ENCODE data around the gene TRA2A.
"Not testable (repeated sequence)": the region's sequence is repeated elsewhere in the genome, so short reads cannot be mapped to it uniquely, and the experiment has no call there.

TRA2A gene

DNA sequence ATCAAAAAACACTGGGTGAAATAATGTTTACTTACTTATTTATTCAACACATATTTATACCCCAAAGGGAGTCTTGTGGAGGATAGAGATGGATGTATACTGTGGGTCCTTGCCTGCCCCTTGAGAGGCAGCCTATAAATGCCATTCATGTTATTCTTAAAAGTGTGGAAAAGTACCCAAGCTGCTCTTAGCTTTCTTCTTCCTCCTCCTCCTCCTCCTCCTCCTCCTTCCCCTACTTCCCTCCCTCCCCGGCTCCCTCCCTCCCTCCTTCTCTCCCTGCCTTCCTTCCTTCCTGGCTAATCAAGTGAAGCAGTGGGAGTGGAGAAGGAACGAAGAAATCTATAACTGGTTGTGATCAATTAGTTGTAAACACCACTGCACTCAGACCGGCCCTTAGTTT, 40.3 kb downstream of the TRA2A start:
- DNase-seq = no peak

DNA sequence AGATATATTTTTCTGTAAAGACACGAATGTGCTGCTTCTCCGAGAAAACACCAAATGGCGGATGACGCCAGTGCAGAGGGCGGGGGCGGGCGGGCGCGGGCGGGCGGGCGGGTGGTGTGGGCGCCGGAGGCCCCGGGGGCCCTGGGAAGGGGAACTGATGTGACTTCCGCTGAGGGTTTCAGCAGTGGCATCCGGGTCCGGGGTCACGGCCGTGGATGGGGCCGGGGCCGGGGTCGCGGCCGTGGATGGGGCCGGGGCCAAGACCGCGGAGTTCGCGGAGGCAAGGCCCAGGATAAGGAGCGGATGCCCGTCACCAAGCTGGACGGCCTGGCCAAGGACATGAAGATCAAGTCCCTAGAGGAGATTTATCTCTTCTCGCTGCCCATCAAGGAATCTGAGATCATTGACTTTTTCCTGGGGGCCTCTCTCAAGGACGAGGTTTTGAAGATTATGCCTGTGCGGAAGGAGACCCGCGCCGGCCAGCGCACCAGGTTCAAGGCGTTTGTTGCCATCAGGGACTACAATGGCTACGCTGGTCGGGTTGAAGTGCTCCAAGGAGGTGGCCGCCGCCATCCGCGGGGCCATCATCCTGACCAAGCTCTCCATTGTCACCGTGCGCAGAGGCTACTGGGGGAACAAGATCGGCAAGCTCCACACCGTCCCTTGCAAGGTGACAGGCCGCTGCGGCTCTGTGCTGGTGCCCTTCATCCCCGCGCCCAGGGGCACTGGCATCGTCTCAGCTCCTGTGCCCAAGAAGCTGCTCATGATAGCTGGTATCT, 41.2 kb downstream of the TRA2A start:
- peak; percentile 68 for DNase-seq

DNA sequence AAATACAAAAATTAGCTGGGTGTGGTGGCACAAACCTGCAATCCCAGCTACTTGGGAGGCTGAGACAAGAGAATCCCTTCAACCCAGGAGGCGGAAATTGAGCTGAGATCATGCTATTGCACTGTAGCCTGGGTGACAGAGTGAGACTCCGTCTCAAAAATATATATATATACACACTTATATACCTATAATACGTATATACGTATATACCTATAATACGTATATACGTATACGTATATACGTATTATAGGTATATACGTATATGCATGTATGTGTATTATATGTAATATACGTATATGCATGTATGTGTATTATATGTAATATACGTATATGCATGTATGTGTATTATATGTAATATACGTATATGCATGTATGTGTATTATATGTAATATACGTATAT, 43.1 kb downstream of the TRA2A start:
- not testable (repeated sequence) for DNase-seq

DNA sequence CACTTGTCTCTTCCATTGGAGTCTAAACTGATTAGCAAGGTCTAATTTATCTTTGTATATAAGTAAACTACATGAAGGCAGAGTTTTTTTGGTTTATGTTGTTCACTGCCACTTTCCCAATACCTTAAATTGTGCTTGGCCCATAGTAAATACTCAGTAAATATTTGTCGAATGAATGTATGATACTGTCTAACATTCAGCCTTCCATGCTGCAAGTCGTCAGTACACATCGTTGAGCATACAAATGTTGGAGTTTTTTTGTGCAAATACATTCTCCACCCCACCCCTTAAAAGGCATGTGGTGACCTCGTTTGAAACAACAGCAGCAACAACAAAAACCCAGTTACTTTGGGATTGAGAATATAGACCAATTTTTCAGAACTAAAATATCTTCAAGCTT, 44.1 kb downstream of the TRA2A start:
- no peak for DNase-seq

DNA sequence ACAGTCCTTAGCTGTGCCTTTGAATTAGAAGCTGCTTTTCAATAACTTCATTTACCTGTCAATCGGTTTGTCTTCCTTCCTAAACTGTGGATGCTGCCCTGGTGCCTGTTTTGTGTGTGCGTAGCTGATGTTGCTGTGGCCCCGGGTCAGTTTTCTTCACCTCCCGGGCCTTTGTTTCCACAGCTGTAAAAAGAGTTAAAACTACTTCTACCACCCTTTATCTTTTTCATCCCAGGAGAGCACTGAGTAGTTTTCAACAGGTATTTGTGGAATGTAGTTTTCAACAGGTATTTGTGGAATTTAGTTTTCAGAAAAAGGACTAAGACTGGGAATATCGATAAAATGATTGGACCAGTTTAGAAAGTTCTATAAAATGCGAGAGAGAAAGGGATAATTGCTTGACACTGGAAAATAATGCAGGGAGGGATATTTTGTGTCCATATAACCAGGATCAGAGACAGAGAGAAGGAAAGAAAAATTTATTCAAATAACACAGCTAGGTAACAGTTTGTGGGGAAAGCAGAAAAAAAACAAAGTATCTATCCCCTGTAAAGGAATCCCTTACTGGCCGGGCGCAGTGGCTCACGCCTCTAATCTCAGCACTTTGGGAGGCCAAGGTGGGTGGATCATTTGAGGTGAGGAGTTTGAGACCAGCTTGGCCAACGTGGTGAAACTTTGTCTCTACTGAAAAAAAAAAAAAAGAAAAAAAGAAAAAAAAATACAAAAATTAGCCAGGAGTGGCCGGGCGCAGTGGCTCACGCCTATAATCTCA, 45.6 kb downstream of the TRA2A start:
- no peak for DNase-seq

DNA sequence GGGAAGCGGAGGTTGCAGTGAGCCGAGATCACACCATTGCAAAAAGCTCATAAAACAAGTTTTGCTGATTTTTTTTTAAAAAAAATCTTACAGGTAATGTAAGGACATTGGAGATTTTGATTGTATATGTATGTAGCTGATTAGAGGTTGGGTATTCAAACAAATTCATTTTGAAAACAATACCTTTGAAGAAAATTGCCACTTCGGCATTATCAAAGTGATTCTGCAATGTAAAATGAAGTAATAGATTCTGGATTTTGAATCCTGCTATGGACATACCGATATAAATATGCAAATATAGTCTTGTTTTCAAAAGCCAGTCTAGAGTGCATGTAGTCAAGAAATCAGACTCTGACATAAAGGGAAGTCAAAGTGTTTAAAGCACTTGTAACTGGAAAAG, 49.1 kb downstream of the TRA2A start:
- no peak for DNase-seq

DNA sequence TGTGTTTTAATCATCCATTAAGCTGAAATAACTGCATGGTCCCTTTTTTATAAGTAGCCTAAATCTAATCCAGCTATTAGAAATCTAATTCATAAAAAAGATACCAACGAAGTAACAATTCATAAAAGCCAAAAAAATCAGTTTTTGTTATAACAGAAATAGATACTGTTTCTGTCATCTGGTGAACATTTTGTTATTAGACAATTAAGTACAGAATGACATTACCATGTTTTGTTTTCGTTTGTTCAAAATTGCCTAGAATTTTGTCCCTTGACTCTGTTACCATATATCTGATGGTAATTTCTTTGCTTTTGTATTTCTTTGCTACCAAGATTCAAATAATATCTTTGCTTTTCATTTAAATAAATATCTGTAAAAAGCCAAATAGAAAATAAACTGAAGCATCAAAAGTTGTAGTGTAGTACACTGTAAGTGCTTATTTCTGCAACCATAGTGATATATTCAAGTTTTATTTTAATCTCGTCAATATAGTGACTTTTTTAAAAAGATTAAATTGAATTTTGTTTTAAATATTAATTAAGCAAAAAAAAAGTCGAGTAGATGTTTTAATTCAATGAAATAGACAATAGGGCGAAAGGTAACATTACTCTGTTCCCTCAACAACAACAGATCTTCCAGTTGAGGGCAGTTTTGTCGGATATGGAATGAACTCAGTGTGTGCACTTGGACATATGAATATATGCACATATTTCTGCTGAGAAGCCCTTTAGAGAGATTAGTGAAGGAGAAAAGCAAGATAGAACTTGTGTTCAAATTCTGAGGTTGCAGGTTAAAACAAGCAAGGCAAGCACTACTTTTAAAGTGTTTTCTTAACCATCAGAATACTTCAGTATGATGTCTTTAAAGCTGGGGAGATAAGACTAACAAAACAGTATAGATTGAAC, 53.6 kb downstream of the TRA2A start:
- DNase-seq = no peak

DNA sequence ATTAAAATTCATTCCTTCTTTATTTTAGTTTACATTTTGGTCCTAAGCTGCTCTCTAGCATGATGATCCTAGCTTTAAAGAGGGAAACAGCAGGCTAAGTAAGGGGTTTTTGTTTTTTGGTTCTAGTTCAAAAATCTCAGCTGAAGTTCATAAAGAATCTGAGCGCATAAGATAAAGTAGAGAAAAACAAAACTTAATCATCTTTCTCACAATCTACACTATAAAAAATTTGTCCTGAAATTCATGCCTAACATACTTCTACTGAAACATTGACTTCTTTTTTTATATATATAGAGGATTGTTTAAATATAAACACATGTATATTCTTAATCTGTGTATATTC, 54.7 kb downstream of the TRA2A start:
- no peak for DNase-seq

DNA sequence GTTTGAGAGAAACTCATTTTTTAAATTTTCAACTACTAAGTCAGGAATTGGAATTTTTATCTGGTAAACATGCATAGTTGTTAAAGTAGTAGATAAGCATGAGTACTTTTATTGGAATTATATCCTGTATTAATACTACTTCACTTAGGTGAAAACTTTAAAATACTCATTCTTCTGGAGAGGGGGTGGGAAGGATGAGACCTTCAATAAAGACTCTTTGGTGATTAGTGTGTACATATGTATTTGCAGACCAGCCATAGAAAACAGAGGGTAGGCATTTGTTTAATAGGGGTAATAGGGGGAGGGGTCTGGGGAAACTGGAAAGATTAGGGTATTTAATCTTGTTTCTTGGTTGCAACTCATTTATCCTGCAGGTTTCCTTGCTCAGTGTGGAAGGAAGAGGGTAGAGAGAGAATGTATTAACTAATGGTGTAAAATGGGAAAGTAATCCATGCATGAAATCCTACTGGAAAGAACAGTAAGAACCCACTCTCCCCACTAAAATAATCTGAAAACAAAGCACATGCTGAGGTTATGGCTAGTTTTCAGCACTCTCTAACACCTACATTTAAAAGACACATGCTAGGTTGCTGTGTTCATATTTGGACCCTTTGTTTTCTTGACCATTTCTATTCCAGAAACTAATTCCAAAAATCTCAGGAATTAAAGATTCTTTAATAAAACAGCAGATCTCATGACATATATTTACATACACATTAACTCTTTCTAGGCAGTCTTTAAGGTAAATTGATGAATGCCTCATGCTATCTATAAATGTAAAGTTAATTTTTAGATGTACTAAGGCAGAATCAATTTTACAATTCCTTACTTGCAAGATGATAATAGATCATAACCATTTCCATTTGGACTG, 55.3 kb downstream of the TRA2A start:
- no peak for DNase-seq

DNA sequence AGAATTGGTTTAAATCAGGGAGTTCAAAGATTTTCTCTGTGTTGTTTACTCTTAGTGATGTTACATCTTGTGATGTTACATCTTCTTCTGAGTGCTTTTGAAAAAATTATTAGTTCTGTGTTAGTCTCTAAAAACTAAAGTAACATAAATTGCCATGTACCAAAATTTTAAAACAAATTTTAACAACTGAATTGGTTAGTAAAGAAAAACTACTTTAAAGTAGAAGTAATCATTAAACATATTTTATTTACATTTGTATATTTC, 56.3 kb downstream of the TRA2A start:
- DNase-seq = no peak

DNA sequence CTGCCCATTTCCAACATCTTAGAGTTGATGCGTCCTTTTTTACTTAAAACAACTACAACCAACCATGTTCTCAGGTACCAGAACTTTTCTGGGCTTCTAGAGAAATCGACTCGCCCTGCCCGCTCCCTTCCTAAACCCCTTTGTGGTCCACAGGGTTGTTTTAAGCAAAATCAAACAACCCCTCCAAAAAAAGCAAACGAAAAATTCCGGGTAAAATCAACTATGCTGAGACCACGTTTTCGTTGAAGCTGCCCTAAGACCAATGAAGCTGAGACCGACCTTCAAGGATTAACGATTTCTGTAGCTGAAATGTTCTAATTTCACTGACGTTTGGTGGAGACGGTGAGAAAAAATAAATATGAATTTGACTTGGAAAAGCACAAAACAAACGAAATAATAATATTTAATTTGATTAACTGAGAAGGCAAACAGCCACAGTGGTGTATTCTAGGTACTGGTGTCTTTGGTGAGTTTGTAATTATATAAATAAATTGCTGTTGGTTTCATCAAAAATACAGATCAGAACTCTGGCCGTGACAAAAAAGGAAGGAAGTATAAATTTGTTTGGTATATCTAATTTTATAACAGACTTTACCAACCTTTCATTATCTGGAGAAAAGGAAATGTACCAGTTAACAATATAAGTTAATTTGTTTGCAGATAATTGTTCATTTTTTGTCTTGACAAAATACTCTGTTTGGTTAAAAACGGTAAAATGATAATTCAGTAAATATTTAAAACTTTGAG, 56.8 kb downstream of the TRA2A start:
- no peak for DNase-seq

DNA sequence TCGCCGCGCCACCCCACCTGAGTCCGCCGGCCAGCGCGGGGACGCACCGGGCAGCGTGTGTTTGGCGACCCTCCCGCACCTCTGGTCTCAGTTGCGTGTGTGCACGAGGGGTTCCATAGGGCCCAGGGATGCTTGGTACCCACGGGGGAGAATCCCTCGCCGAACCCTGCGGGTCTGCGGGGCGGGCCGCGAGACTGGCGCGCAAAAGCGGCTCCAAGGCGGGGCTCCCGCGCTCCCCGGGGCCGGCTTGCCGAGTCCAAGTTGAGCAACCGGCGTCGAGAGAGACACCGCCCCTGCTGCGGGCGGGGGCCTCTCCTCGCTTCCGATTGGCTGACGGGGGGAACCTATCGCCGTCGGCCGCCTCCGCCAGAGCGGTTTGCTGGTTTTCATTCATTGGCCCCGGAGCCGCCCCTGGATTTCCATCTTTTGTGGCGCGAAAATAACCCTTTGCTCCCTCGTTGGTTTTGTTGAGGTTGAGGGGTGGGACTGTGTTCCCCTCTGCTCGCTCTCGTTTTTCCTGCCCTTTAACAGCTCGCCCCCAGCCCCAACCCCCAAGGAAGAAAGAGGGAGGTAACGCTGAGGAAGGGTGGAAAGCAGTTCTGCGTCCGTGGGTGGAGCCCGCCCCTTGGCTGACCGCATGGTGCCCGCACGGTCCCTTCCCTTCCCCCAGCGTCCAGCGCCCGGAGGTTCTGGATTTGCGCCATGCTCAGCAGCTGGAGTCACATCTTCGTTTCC, 57.5 kb downstream of the TRA2A start:
- peak; percentile 52 for DNase-seq

DNA sequence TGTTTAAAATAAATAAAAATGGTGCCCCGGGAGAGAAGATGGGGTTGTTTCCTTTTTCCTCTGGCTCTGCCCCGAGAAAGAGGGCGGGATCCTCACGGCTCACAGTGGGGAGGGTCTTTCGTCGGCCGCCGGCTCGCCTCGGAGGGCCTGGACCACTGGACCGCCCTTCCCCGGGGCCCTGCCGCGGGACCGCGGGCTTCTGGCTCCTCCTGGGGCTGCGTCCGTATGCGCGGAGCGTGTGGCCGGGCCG, 58.0 kb downstream of the TRA2A start:
- DNase-seq = no peak

DNA sequence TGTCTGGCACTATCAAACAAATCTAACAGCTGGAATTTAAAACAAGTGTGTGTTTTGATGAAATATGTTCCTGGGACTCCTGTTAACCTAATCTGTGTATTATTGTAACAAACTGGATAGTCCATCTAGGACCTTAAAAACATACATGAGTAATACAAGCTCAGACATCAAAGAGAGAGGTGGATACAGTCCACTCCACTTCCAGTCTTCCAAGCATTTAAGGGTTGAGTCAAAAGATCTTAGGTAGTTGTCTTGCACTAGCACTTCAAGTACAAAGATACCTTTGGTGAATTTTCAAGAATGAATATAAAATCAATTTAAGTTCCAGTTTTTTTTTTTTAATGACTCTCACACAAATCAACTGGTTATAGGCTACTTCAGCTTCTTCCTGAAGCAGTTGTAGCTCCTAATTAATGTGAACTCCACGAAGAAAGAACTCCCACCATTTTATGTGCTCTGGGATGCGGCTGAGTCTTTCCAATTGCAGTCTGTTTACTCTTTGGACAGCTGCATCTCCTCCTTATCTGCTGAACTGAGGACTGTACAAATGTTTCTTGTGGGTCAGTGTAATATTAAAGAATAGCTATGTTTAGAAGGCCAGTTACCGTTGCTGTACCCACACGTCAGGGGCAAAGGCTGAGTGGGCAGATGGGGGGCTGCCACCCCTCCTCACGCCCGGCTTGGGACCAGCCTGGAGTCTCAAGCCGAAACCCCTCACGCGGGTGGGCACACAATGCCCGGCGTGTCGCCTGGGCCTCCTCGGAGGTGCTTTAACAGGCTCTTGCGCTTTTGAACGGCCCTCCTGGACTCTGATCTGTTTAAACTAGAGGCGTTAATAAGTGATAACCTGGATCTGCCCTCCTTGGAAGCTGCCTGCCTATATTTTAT, 58.6 kb downstream of the TRA2A start:
- no peak for DNase-seq

DNA sequence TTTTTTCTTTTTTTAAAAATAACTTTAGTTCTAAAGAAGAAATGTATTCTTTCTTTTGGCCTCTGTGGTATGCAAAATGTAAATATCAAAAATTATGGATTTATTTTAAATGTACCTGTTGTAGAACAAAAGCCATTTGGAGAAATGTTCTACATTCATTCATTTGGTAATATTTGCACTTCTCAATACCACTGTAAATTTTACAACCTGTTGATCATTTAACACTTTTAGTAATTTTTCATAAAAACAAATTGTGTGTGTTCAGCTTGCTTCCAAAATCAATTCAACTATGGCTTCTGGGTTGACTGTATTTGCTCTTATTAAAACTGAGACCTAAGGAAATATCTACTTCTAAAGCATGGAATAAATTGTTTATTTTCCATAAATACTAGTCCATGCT, 59.2 kb downstream of the TRA2A start:
- DNase-seq = no peak

DNA sequence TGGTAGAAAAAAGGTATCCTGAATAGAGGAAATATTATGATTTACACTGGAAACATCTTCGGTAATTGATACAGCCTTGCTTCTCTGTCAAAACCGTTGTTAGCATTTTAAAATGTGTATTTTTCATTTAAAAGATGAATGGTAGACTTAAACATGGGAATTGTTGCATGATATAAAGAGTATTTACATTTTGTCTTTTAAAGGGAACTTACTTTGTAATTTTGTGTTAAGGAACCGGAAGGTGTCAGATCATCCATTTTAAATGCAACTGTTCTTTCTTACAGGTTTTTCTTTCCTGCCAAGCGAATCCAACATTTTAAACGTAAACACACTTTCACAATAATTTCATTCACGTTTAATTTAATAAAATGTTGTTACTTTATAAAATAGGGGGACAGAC, 59.7 kb downstream of the TRA2A start:
- no peak for DNase-seq

DNA sequence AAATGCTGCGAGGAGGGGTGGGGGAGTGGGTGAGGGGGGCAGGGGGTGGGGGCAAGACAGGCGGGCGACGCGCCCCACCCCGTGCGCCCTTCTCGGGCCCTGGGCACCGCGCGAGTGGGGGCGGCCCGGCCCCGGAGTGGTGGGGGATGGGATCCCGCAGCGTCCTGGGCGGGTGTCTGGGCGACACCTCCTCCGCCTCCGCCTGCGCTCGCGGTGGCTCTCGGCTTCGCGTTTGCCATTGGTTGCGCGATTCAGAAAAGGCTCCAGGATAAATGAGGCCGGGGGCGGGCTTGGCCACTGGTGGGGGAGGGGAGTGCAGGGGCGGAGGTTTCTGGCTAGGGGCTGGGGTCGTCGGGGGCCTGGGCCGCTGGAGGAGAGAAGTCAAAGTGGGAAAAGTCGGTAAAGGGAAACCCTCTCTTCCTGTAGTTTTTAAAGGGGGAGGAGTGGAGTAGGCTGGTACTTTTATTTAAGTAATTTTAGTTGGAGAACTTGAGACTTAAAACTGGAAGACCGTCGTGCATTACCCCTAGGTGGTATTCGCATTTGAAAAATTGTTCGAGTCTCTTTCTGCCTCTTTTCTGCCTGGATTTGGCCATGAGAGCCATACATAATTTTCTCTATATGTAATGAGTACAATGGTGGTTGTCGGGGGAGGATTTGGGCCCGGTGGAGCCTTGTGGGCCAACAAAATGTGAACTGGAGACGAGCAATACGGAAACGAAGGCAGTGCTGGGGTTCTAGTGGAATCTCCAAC, 60.5 kb downstream of the TRA2A start:
- DNase-seq = peak; percentile 32

DNA sequence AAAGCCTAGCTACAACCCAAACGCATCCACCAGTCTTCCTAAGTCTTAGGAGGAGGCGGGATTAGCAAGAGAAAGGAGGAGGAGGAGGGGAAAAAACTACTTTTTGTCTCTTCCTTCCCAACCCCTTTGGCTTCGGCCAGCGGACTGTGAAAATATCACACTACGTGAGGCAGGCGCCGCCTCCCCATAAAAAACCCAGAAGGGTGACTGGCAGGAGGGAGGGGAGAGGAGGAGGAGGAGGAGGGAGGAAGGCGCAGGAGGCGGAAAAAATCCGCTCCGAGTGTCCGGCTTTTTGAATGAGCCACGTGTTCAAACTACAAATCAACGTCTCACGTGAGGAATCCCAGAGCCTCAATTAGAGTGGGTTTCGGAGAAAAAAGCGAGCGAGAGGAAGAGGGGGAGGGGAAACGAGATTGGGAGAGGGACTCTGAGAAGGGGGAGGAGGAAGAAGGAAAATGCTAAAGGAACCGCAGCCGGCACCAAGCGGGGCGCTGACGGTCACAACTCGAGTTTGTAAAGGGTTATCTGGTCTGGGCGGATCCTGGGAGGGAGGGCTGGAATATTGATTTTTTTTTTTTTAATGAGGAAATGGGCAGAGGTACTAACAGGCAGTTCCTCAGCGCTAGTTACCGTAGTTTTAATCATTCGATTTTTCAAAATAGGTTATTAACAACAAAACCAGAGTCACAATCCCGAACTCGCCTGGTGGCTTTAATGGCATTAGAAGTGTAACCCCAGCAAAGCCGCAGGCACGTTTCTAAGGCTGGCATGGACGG, 61.3 kb downstream of the TRA2A start, which contains the start of gene IGF2BP3:
TSS of gene IGF2BP3 (minus strand) at position 162 of the 776 bp plus-strand sequence. CDS start 381 bp downstream, outside the sequence.
- DNase-seq = no peak

DNA sequence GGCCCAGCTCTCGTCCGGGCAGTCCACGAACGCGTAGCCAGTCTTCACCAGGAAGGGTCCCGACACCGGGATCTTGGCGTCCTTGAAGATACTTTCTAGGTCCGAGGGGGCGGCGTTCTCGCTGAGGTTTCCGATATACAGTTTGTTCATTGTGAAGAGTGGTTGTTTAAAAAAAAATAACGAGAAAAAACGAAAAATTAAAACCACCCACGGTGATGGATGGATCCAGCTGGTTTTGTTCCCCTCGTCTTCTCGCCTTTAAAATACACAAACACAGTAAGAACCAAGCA, 61.9 kb downstream of the TRA2A start:
- DNase-seq = no peak

All from CD4-positive, alpha-beta T cell treated with Interleukin-10 for 1 hour (primary cell).